Fibroblast of lung (primary cell): ENCODE data around the gene NDUFS3.

ENCODE experiments used
- EZH2 ChIP-seq: IDR thresholded peaks from 2 replicates; pipeline ENCODE4 v1.5.1; 2012; ENCODE audit warnings: low read length, control low read depth, mild to moderate bottlenecking; ENCODE audit errors: missing control alignments
- TF ChIP-seq, protein P1 (sequence below), 2 donors: IDR thresholded peaks in 1 of 2; conservative IDR thresholded peaks in 1 of 2; 1 replicate in 1 of 2; 2 replicates in 1 of 2; pipeline ENCODE4 v1.5.1; 2011 to 2012; ENCODE audit warnings: low read length in 2 of 2, control low read depth in 1 of 2, inconsistent platforms in 1 of 2, low read depth in 1 of 2, mild to moderate bottlenecking in 1 of 2

DNA sequence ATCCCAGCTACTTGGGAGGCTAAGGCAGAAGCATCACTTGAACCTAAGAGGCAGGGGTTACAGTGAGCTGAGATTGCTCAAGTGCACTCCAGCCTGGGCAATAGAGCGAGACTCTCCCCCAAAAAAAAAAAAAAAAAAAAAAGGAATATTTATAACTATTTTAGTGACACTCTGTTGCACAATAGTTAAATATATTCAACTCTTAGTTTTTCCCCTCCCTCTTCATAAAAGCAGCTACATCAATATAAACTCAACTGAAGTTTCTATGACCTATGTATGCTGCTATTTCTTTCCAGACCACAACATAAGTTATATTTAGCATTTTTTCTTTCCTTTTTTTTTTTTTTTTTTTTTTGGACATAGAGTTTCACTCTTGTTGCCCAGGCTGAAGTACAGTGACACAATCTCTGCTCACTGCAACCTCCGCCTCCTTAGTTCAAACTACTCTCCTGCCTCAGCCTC, 45.2 kb upstream of the NDUFS3 start:
- TF ChIP-seq, protein P1, sequence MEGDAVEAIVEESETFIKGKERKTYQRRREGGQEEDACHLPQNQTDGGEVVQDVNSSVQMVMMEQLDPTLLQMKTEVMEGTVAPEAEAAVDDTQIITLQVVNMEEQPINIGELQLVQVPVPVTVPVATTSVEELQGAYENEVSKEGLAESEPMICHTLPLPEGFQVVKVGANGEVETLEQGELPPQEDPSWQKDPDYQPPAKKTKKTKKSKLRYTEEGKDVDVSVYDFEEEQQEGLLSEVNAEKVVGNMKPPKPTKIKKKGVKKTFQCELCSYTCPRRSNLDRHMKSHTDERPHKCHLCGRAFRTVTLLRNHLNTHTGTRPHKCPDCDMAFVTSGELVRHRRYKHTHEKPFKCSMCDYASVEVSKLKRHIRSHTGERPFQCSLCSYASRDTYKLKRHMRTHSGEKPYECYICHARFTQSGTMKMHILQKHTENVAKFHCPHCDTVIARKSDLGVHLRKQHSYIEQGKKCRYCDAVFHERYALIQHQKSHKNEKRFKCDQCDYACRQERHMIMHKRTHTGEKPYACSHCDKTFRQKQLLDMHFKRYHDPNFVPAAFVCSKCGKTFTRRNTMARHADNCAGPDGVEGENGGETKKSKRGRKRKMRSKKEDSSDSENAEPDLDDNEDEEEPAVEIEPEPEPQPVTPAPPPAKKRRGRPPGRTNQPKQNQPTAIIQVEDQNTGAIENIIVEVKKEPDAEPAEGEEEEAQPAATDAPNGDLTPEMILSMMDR (conservative IDR thresholded peaks at IDR 0.05 in 1 of 2, IDR thresholded peaks at IDR 0.05 in 1 of 2; ENCODE audit: low read depth in 1 of 2, low read length in 2 of 2), result no peak
- no peak for TF ChIP-seq EZH2
